Mesenchymal stem cell (in vitro differentiated cells and primary cell): ENCODE data around the gene MED12L.

Experiments used
- DNase-seq: peaks from one replicate; pipeline ENCODE4 v3.0.0-alpha.2; 2013
- H2AFZ ChIP-seq: one replicate; pipeline ENCODE4 v1.6.1; 2013; ENCODE audit warnings: low read depth, mild to moderate bottlenecking, control low read depth, inconsistent platforms, low read length, moderate library complexity
- H2AK5ac ChIP-seq: 2 replicates; pipeline ENCODE4 v1.6.1; 2013; ENCODE audit warnings: low read length, moderate library complexity, mild to moderate bottlenecking, inconsistent platforms; ENCODE audit not compliant: severe bottlenecking
- H2BK120ac ChIP-seq: one replicate; pipeline ENCODE4 v1.6.1; 2013; ENCODE audit warnings: low read depth, mild to moderate bottlenecking, inconsistent platforms, low read length, moderate library complexity
- H2BK12ac ChIP-seq, 2 experiments: one replicate each; pipeline ENCODE4 v1.6.1; 2013; ENCODE audit warnings: inconsistent platforms in 2 of 2, low read length in 2 of 2, mild to moderate bottlenecking in 2 of 2, moderate library complexity in 2 of 2, control low read depth in 1 of 2
- H2BK15ac ChIP-seq: one replicate; pipeline ENCODE4 v1.6.1; 2013; ENCODE audit warnings: mild to moderate bottlenecking, low read depth, inconsistent platforms; ENCODE audit not compliant: poor library complexity, severe bottlenecking
- H2BK5ac ChIP-seq: 2 replicates; pipeline ENCODE4 v1.6.1; 2013; ENCODE audit warnings: low read depth, mild to moderate bottlenecking, low read length, control low read depth, inconsistent platforms; ENCODE audit not compliant: poor library complexity, severe bottlenecking
- H3K14ac ChIP-seq, 2 experiments: one replicate each; pipeline ENCODE4 v1.6.1; 2013; ENCODE audit warnings: inconsistent platforms in 2 of 2, low read length in 2 of 2, control low read depth in 1 of 2, mild to moderate bottlenecking in 1 of 2, moderate library complexity in 1 of 2
- H3K18ac ChIP-seq, 2 experiments: one replicate each; pipeline ENCODE4 v1.6.1; 2013; ENCODE audit warnings: inconsistent platforms in 2 of 2, low read length in 2 of 2, control low read depth in 1 of 2, low read depth in 1 of 2, mild to moderate bottlenecking in 1 of 2
- H3K23ac ChIP-seq, 2 experiments: one replicate each; pipeline ENCODE4 v1.6.1; 2013; ENCODE audit warnings: inconsistent platforms in 2 of 2, low read length in 2 of 2, mild to moderate bottlenecking in 2 of 2, moderate library complexity in 2 of 2, control low read depth in 1 of 2
- H3K27ac ChIP-seq: 2 replicates; pipeline ENCODE4 v1.5.1; 2013; ENCODE audit warnings: mild to moderate bottlenecking, moderate library complexity, low read length, control low read depth, inconsistent platforms; ENCODE audit not compliant: poor library complexity, severe bottlenecking
- H3K27me3 ChIP-seq, 2 experiments: 2 replicates each; pipeline versions ENCODE4 v1.6.1 to v1.7.0; 2013; ENCODE audit warnings: low read length in 2 of 2, mild to moderate bottlenecking in 2 of 2, moderate library complexity in 2 of 2, control low read depth in 1 of 2, inconsistent platforms in 1 of 2; ENCODE audit not compliant: control insufficient read depth in 1 of 2, insufficient read depth in 1 of 2
- H3K36me3 ChIP-seq, 2 experiments: 2 replicates each; pipeline versions ENCODE4 v1.6.1 to v1.7.0; 2013; ENCODE audit warnings: low read length in 2 of 2, control low read depth in 1 of 2, inconsistent platforms in 1 of 2, low read depth in 1 of 2, mild to moderate bottlenecking in 1 of 2; ENCODE audit not compliant: insufficient read depth in 2 of 2, control insufficient read depth in 1 of 2
- H3K4ac ChIP-seq, 2 experiments: one replicate each; pipeline ENCODE4 v1.6.1; 2013; ENCODE audit warnings: inconsistent platforms in 2 of 2, low read length in 2 of 2, mild to moderate bottlenecking in 2 of 2, moderate library complexity in 2 of 2, control low read depth in 1 of 2, low read depth in 1 of 2
- H3K4me1 ChIP-seq: 2 replicates; pipeline ENCODE4 v1.6.1; 2013; ENCODE audit warnings: low read depth, low read length, control low read depth; ENCODE audit not compliant: control insufficient read depth, insufficient read depth
- H3K4me2 ChIP-seq: 2 replicates; pipeline ENCODE4 v1.6.1; 2013; ENCODE audit warnings: low read length, mild to moderate bottlenecking, inconsistent platforms; ENCODE audit not compliant: poor library complexity, severe bottlenecking
- H3K4me3 ChIP-seq, 2 experiments: 2 replicates each; pipeline versions ENCODE4 v1.5.1 to v1.7.0; 2013; ENCODE audit warnings: low read length in 2 of 2, mild to moderate bottlenecking in 2 of 2, control low read depth in 1 of 2, low read depth in 1 of 2; ENCODE audit not compliant: insufficient read depth in 1 of 2
- H3K79me1 ChIP-seq: replicated peaks from 2 replicates; pipeline ENCODE4 v1.6.1; 2013; ENCODE audit warnings: mild to moderate bottlenecking, control low read depth, low read length, inconsistent platforms; ENCODE audit not compliant: poor library complexity, severe bottlenecking
- H3K9ac ChIP-seq: 2 replicates; pipeline ENCODE4 v1.7.0; 2013; ENCODE audit warnings: mild to moderate bottlenecking, low read length, moderate library complexity
- H3K9me3 ChIP-seq: 2 replicates; pipeline ENCODE4 v1.7.0; 2013; ENCODE audit warnings: mild to moderate bottlenecking, low read length; ENCODE audit not compliant: control insufficient read depth
- H4K8ac ChIP-seq: one replicate; pipeline ENCODE4 v1.6.1; 2013; ENCODE audit warnings: inconsistent platforms, mild to moderate bottlenecking, low read length, moderate library complexity
- H4K91ac ChIP-seq: one replicate; pipeline ENCODE4 v1.6.1; 2013; ENCODE audit warnings: mild to moderate bottlenecking, low read length, inconsistent platforms
- WGBS: methylation state at CpG from one replicate; pipeline ENCODE4 v1.1.7; 2013; ENCODE audit warnings: mixed read lengths; 5-methylcytosine and 5-hydroxymethylcytosine counted together

The MED12L gene

GRCh38 chr3:151219056-151219455, 133.6 kb downstream of the MED12L start:
- Histone ChIP-seq H2AK5ac (no peak overlapping the region), H3K14ac (no peak overlapping the region), H2BK5ac (no peak overlapping the region), H2BK12ac (no peak overlapping the region), H3K9ac (no peak overlapping the region), H2BK120ac (no peak overlapping the region), H4K8ac (no peak overlapping the region), H4K91ac (no peak overlapping the region), H3K18ac (no peak overlapping the region), H3K27me3 (no peaks in the 10 kb centered on the region), H3K4me2 (no peak overlapping the region), H3K4me3 (no peak overlapping the region), H3K36me3 (peaks cover 0 to 3% of the 10 kb centered on the region in 2 experiments), H3K23ac (no peak overlapping the region), H2BK15ac (no peak overlapping the region), H3K79me1 (peaks cover 2% of the 10 kb centered on the region), H3K27ac (peak overlapping the region; percentile 31), H2AFZ (no peak overlapping the region), H3K4ac (no peak overlapping the region), H3K4me1 (peaks cover 3% of the 10 kb centered on the region), H3K9me3 (peaks cover 9% of the 10 kb centered on the region)
- no CpG with 5 or more reads among the region's 1 CpG for WGBS
- DNase-seq: peak; percentile 68

GRCh38 chr3:151224268-151224866, 138.9 kb downstream of the MED12L start:
- Histone ChIP-seq H3K9ac (no peak overlapping the region), H3K18ac (no peak overlapping the region), H3K14ac (no peak overlapping the region), H4K91ac (no peak overlapping the region), H3K36me3 (peaks cover 0 to 3% of the 10 kb centered on the region in 2 experiments), H3K9me3 (peaks cover 9% of the 10 kb centered on the region), H3K27ac (no peak overlapping the region), H3K4me2 (no peak overlapping the region), H2AK5ac (no peak overlapping the region), H2BK12ac (no peak overlapping the region), H2BK15ac (no peak overlapping the region), H2AFZ (no peak overlapping the region), H3K4me1 (peaks cover 7% of the 10 kb centered on the region), H3K79me1 (no peaks in the 10 kb centered on the region), H4K8ac (no peak overlapping the region), H3K4me3 (no peak overlapping the region), H3K4ac (no peak overlapping the region), H2BK5ac (no peak overlapping the region), H2BK120ac (no peak overlapping the region), H3K27me3 (no peaks in the 10 kb centered on the region), H3K23ac (no peak overlapping the region)
- DNase-seq: no peak
- 54% methylated on average over 1 of the region's 4 CpGs for WGBS

GRCh38 chr3:151225040-151225975, 139.8 kb downstream of the MED12L start:
- Histone ChIP-seq H3K9ac (no peak overlapping the region), H3K36me3 (peaks cover 0 to 3% of the 10 kb centered on the region in 2 experiments), H2BK120ac (no peak overlapping the region), H2BK12ac (peak overlapping the region; percentile 1 to 65), H3K27me3 (no peaks in the 10 kb centered on the region), H3K4me1 (peaks cover 7% of the 10 kb centered on the region), H4K91ac (no peak overlapping the region), H2BK5ac (no peak overlapping the region), H3K27ac (no peak overlapping the region), H3K4ac (peak overlapping the region in 1 of 2 experiments; percentile 40), H3K23ac (no peak overlapping the region), H3K4me3 (no peak overlapping the region), H3K18ac (peak overlapping the region in 1 of 2 experiments; percentile 78), H3K14ac (no peak overlapping the region), H3K9me3 (peaks cover 9% of the 10 kb centered on the region), H2BK15ac (no peak overlapping the region), H2AFZ (no peak overlapping the region), H3K4me2 (no peak overlapping the region), H2AK5ac (no peak overlapping the region), H3K79me1 (no peaks in the 10 kb centered on the region), H4K8ac (no peak overlapping the region)
- DNase-seq: no peak
- WGBS: 76% methylated on average over 9 of the region's 9 CpGs

GRCh38 chr3:151226088-151226563, 140.7 kb downstream of the MED12L start:
- no peak overlapping the region for H2AK5ac ChIP-seq
- H3K9ac ChIP-seq: no peak overlapping the region
- no peak overlapping the region for H2BK15ac ChIP-seq
- H2BK12ac ChIP-seq: peak overlapping the region; percentile 61 to 97
- no peak overlapping the region for H3K23ac ChIP-seq
- H2BK120ac ChIP-seq: no peak overlapping the region
- no peak overlapping the region for H2BK5ac ChIP-seq
- H3K14ac ChIP-seq: no peak overlapping the region
- H4K8ac ChIP-seq: peak overlapping the region; percentile 79
- peak; percentile 93 for DNase-seq
- H2AFZ ChIP-seq: no peak overlapping the region
- peak overlapping the region in 1 of 2 experiments; percentile 78 for H3K18ac ChIP-seq
- H3K4me2 ChIP-seq: no peak overlapping the region
- H4K91ac ChIP-seq: no peak overlapping the region
- H3K4me1 ChIP-seq: peaks cover 7% of the 10 kb centered on the region
- no peak overlapping the region for H3K4me3 ChIP-seq
- H3K4ac ChIP-seq: peak overlapping the region; percentile 6 to 71
- WGBS: 11% methylated on average over 4 of the region's 4 CpGs
- no peaks in the 10 kb centered on the region for H3K79me1 ChIP-seq
- H3K9me3 ChIP-seq: peaks cover 9% of the 10 kb centered on the region
- peak overlapping the region; percentile 50 for H3K27ac ChIP-seq
- no peaks in the 10 kb centered on the region for H3K27me3 ChIP-seq
- H3K36me3 ChIP-seq: peaks cover 0 to 3% of the 10 kb centered on the region in 2 experiments
